Endodermal cell (in vitro differentiated cells): ENCODE results near the gene GART. TPM values are rescaled to one million over a fixed set of nuclear protein-coding genes. Genes with fewer than 3 reads are reported as not detected.

Experiments used
- DNase-seq: peaks from one replicate; pipeline ENCODE4 v3.0.0-alpha.2; 2017
- H3K27ac ChIP-seq: 2 replicates; pipeline ENCODE4 v1.5.1; 2013; ENCODE audit warnings: mild to moderate bottlenecking, low read depth, low read length, moderate library complexity
- H3K27me3 ChIP-seq: 2 replicates; pipeline ENCODE4 v1.6.1; 2013; ENCODE audit warnings: mild to moderate bottlenecking, low read length, moderate library complexity; ENCODE audit not compliant: insufficient read depth, control insufficient read depth, poor library complexity, severe bottlenecking
- H3K36me3 ChIP-seq: 2 replicates; pipeline ENCODE4 v1.7.0; 2013; ENCODE audit warnings: mild to moderate bottlenecking, low read length, moderate library complexity; ENCODE audit not compliant: control insufficient read depth, insufficient read depth
- H3K4me1 ChIP-seq: one replicate; pipeline ENCODE4 v1.7.0; 2013; ENCODE audit warnings: low read length; ENCODE audit not compliant: control insufficient read depth, insufficient read depth
- H3K4me3 ChIP-seq: 2 replicates; pipeline ENCODE4 v1.5.1; 2013; ENCODE audit warnings: mild to moderate bottlenecking, low read length, moderate library complexity
- H3K9ac ChIP-seq: 2 replicates; pipeline ENCODE4 v1.6.1; 2013; ENCODE audit warnings: mild to moderate bottlenecking, low read length, moderate library complexity; ENCODE audit not compliant: poor library complexity, severe bottlenecking; ENCODE audit errors: extremely low read depth
- H3K9me3 ChIP-seq: 2 replicates; pipeline ENCODE4 v1.6.1; 2013; ENCODE audit warnings: mild to moderate bottlenecking, low read length, moderate library complexity; ENCODE audit not compliant: control insufficient read depth
- H3K27ac Mint-ChIP-seq: 2 replicates; pipeline ENCODE4 v1.8.0; 2020; ENCODE audit warnings: mixed read lengths
- H3K27me3 Mint-ChIP-seq: 2 replicates; pipeline ENCODE4 v1.8.0; 2021; ENCODE audit warnings: mild to moderate bottlenecking, mixed read lengths; ENCODE audit not compliant: insufficient read depth
- H3K36me3 Mint-ChIP-seq: 2 replicates; pipeline ENCODE4 v1.8.0; 2020; ENCODE audit warnings: low read depth, mixed read lengths
- H3K4me1 Mint-ChIP-seq: 2 replicates; pipeline ENCODE4 v1.8.0; 2020; ENCODE audit warnings: mixed read lengths
- H3K4me3 Mint-ChIP-seq: 2 replicates; pipeline ENCODE4 v1.8.0; 2020; ENCODE audit warnings: mild to moderate bottlenecking, moderate library complexity, mixed read lengths
- H3K9me3 Mint-ChIP-seq: 2 replicates; pipeline ENCODE4 v1.8.0; 2020; ENCODE audit warnings: mild to moderate bottlenecking, mixed read lengths
- CTCF ChIP-seq: fragments of 200-600 bp; sonication (generic); conservative IDR thresholded peaks from 2 replicates; pipeline ENCODE4 v1.5.0; 2021; ENCODE audit warnings: antibody characterized with exemption, mild to moderate bottlenecking
- WGBS, 2 experiments: methylation state at CpG; one replicate each; pipeline versions ENCODE4 v1.1.5 to v1.1.7; 2013; ENCODE audit warnings: missing lambda C conversion rate in 2 of 2, mixed read lengths in 1 of 2; ENCODE audit not compliant: insufficient coverage in 1 of 2, insufficient read length in 1 of 2; 5-methylcytosine and 5-hydroxymethylcytosine counted together
- total RNA-seq, 2 donors: library from RNA; stranded (reverse); fragmentation: NEBNext Ultra II Directional in 1 of 2; extraction: Animal tissue kit (Norgen Biotek cat#: 25700) in 1 of 2; gene quantifications; 2 replicates in 1 of 2; 3 replicates in 1 of 2; pipeline ENCODE4 v1.2.1, GENCODE V29; 2021

GART gene
- total RNA-seq, 2 donors from 2014 or later: 125 to 150 TPM

- Mint-ChIP-seq H3K4me1 (peaks cover 5% of the 10 kb centered on the region), H3K9me3 (no peaks in the 10 kb centered on the region), H3K4me3 (no peak overlapping the region), H3K27me3 (no peaks in the 10 kb centered on the region), H3K36me3 (peaks cover 66% of the 10 kb centered on the region), H3K27ac (no peak overlapping the region)
- Histone ChIP-seq H3K4me1 (no peaks in the 10 kb centered on the region), H3K9ac (no peak overlapping the region), H3K4me3 (no peak overlapping the region), H3K27me3 (no peaks in the 10 kb centered on the region), H3K36me3 (peaks cover 91% of the 10 kb centered on the region), H3K9me3 (no peaks in the 10 kb centered on the region), H3K27ac (no peak overlapping the region)
- DNase-seq: no peak
- no peak for TF ChIP-seq CTCF
Observed at GRCh38 chr21:33560965-33561364, 19.0 kb upstream of the GART start.

DNA sequence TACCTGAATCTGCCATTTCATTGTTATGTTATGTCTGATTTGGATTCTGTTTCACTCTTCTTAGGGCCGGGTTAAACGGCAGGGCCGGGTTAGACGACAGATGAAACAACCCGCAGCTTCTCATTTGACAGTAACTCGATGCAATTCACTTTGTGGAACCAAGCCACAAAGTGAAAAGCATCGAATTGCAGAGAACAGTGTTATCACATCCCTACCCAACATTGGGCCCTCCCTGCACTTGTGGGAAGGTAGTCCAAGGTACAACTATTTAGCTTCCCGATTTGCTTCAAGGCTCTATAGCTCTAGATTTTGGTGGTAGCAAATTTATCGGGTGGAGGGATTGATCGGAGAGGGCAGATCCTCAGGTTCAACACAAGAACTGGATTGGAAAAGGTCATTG, 17.9 kb upstream of the GART start:
- WGBS, 2 experiments: 96 to 99% methylated on average over 10 of the region's 10 CpGs
- Histone ChIP-seq H3K9ac (no peak overlapping the region), H3K27me3 (no peaks in the 10 kb centered on the region), H3K9me3 (no peaks in the 10 kb centered on the region), H3K27ac (no peak overlapping the region), H3K36me3 (peaks cover 92% of the 10 kb centered on the region), H3K4me1 (no peaks in the 10 kb centered on the region), H3K4me3 (no peak overlapping the region)
- Mint-ChIP-seq H3K27ac (no peak overlapping the region), H3K4me1 (peaks cover 5% of the 10 kb centered on the region), H3K36me3 (peaks cover 75% of the 10 kb centered on the region), H3K4me3 (no peak overlapping the region), H3K9me3 (no peaks in the 10 kb centered on the region), H3K27me3 (no peaks in the 10 kb centered on the region)
- DNase-seq: no peak
- TF ChIP-seq CTCF: no peak

DNA sequence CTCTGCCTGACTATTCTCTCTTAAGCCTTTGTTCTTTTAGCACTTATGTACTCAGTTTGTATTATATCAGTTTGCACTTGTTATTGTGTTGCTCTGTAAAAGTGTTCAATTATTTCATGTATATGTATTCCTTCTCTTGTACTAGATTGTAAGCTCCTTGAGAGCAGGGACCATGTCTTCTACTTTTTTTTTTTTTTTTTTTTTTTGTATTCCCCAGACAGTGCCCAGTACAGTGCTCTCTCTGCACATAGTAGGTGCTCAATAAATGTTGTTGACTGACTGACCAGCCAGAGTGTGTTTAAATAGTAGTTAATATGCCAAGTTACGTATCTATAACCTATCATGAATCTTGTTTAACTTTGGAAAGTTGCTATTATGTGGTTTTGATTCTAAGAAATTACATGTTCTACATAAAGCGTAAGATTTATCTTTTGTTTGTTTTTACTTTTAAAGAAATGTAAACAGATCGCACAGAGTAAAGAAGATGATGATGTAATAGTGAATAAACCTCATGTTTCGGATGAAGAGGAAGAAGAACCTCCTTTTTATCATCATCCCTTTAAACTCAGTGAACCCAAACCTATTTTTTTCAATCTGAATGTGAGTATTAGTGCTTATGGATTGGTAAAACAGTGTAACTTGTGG, 17.0 kb upstream of the GART start:
- H3K4me1 Mint-ChIP-seq: peaks cover 11% of the 10 kb centered on the region
- Histone ChIP-seq H3K4me3 (no peak overlapping the region), H3K9ac (no peak overlapping the region), H3K27ac (no peak overlapping the region), H3K9me3 (no peaks in the 10 kb centered on the region), H3K36me3 (peaks cover 93% of the 10 kb centered on the region), H3K27me3 (no peaks in the 10 kb centered on the region), H3K4me1 (no peaks in the 10 kb centered on the region)
- WGBS, 2 experiments: 100% methylated on average over 2 to 3 of the region's 4 CpGs
- peaks cover 85% of the 10 kb centered on the region for H3K36me3 Mint-ChIP-seq
- H3K9me3 Mint-ChIP-seq: no peaks in the 10 kb centered on the region
- H3K27ac Mint-ChIP-seq: no peak overlapping the region
- no peaks in the 10 kb centered on the region for H3K27me3 Mint-ChIP-seq
- no peak for TF ChIP-seq CTCF
- no peak overlapping the region for H3K4me3 Mint-ChIP-seq
- no peak for DNase-seq
